Adipocyte (in vitro differentiated cells): Measurements from ENCODE around the gene SYT5.
"Not testable (repeated sequence)": the region's sequence is repeated elsewhere in the genome, so short reads cannot be mapped to it uniquely, and the experiment has no call there.

ENCODE experiments used
- DNase-seq: peaks from one replicate; pipeline ENCODE4 v3.0.0-alpha.2; 2015; ENCODE audit warnings: low read depth
- H3K27me3 ChIP-seq: replicated peaks from 2 replicates; pipeline ENCODE4 v1.7.0; 2013; ENCODE audit warnings: mild to moderate bottlenecking, low read length, moderate library complexity; ENCODE audit not compliant: control insufficient read depth, insufficient read depth
- H3K36me3 ChIP-seq: 2 replicates; pipeline ENCODE4 v1.7.0; 2013; ENCODE audit warnings: low read length, mild to moderate bottlenecking, moderate library complexity; ENCODE audit not compliant: control insufficient read depth, insufficient read depth, severe bottlenecking
- H3K4me1 ChIP-seq: 2 replicates; pipeline ENCODE4 v1.7.0; 2013; ENCODE audit warnings: mild to moderate bottlenecking, low read length, moderate library complexity; ENCODE audit not compliant: control insufficient read depth, insufficient read depth
- H3K4me3 ChIP-seq: 2 replicates; pipeline ENCODE4 v1.7.0; 2013; ENCODE audit warnings: mild to moderate bottlenecking, low read length, moderate library complexity
- H3K9ac ChIP-seq: 2 replicates; pipeline ENCODE4 v1.7.0; 2013; ENCODE audit warnings: mild to moderate bottlenecking, low read length, moderate library complexity
- H3K9me3 ChIP-seq: 2 replicates; pipeline ENCODE4 v1.7.0; 2013; ENCODE audit warnings: mild to moderate bottlenecking, low read length, moderate library complexity; ENCODE audit not compliant: control insufficient read depth

The SYT5 gene

GRCh38 chr19:55224038-55224665, 44.1 kb upstream of the SYT5 start:
- H3K4me3 ChIP-seq = no peak overlapping the region
- no peak overlapping the region for H3K9ac ChIP-seq
- no peaks in the 10 kb centered on the region for H3K9me3 ChIP-seq
- no peaks in the 10 kb centered on the region for H3K4me1 ChIP-seq
- no peaks in the 10 kb centered on the region for H3K27me3 ChIP-seq
- no peak for DNase-seq
- peaks cover 7% of the 10 kb centered on the region for H3K36me3 ChIP-seq

GRCh38 chr19:55223291-55224037, 43.4 kb upstream of the SYT5 start:
- H3K4me3 ChIP-seq = no peak overlapping the region
- no peak for DNase-seq
- peaks cover 7% of the 10 kb centered on the region for H3K36me3 ChIP-seq

GRCh38 chr19:55220525-55220924, 40.4 kb upstream of the SYT5 start:
- H3K27me3 ChIP-seq = no peaks in the 10 kb centered on the region
- DNase-seq = no peak
- H3K36me3 ChIP-seq = no peaks in the 10 kb centered on the region
- no peaks in the 10 kb centered on the region for H3K9me3 ChIP-seq
- no peak overlapping the region for H3K9ac ChIP-seq
- H3K4me3 ChIP-seq = no peak overlapping the region
- H3K4me1 ChIP-seq = peaks cover 8% of the 10 kb centered on the region

More at GRCh38 chr19:55223291-55224037, 43.4 kb upstream of the SYT5 start:
- no peak overlapping the region for H3K9ac ChIP-seq
- no peaks in the 10 kb centered on the region for H3K27me3 ChIP-seq
- no peaks in the 10 kb centered on the region for H3K9me3 ChIP-seq
- H3K4me1 ChIP-seq = no peaks in the 10 kb centered on the region

- peak; percentile 95 for DNase-seq
- peaks cover 8% of the 10 kb centered on the region for H3K9me3 ChIP-seq
- H3K27me3 ChIP-seq = no peaks in the 10 kb centered on the region
- peak overlapping the region; percentile 91 for H3K4me3 ChIP-seq
- H3K36me3 ChIP-seq = no peaks in the 10 kb centered on the region
- peak overlapping the region; percentile 88 for H3K9ac ChIP-seq
- peaks cover 8% of the 10 kb centered on the region for H3K4me1 ChIP-seq
Measured at GRCh38 chr19:55216461-55217198, 36.5 kb upstream of the SYT5 start.

- Histone ChIP-seq H3K4me1 (peaks cover 15% of the 10 kb centered on the region), H3K36me3 (no peaks in the 10 kb centered on the region), H3K27me3 (no peaks in the 10 kb centered on the region), H3K9me3 (peaks cover 8% of the 10 kb centered on the region), H3K4me3 (no peak overlapping the region), H3K9ac (no peak overlapping the region)
- DNase-seq = no peak
Measured at GRCh38 chr19:55213547-55213946, 33.5 kb upstream of the SYT5 start.

GRCh38 chr19:55212447-55212846, 32.4 kb upstream of the SYT5 start:
- H3K27me3 ChIP-seq = no peaks in the 10 kb centered on the region
- DNase-seq = no peak
- no peak overlapping the region for H3K4me3 ChIP-seq
- H3K9ac ChIP-seq = no peak overlapping the region
- peaks cover 15% of the 10 kb centered on the region for H3K4me1 ChIP-seq
- no peaks in the 10 kb centered on the region for H3K36me3 ChIP-seq
- peaks cover 8% of the 10 kb centered on the region for H3K9me3 ChIP-seq

GRCh38 chr19:55209693-55210472, 29.8 kb upstream of the SYT5 start:
- DNase-seq = peak; percentile 70
- Histone ChIP-seq H3K27me3 (no peaks in the 10 kb centered on the region), H3K4me1 (peaks cover 12% of the 10 kb centered on the region), H3K9ac (no peak overlapping the region), H3K36me3 (no peaks in the 10 kb centered on the region), H3K4me3 (no peak overlapping the region), H3K9me3 (peaks cover 8% of the 10 kb centered on the region)

- Histone ChIP-seq H3K4me3 (no peak within 1 kb of the TSS), H3K9me3 (peaks cover 8% of the 10 kb centered on the region), H3K4me1 (peaks cover 12% of the 10 kb centered on the region), H3K9ac (no peak within 1 kb of the TSS), H3K36me3 (no peaks in the 10 kb centered on the region), H3K27me3 (no peaks in the 10 kb centered on the region)
- no peak for DNase-seq
Measured at GRCh38 chr19:55208880-55209692, 29.0 kb upstream of the SYT5 start, which contains the start of gene PTPRH. TSS of gene PTPRH (minus strand) at chr19:55209501. CDS start at chr19:55209433, 68 bp downstream.

GRCh38 chr19:55206664-55207500, 26.8 kb upstream of the SYT5 start:
- Histone ChIP-seq H3K4me1 (peaks cover 12% of the 10 kb centered on the region), H3K9me3 (no peaks in the 10 kb centered on the region), H3K27me3 (no peaks in the 10 kb centered on the region), H3K36me3 (no peaks in the 10 kb centered on the region), H3K9ac (peak overlapping the region; percentile 64), H3K4me3 (peak overlapping the region; percentile 73)
- DNase-seq = peak; percentile 92

GRCh38 chr19:55202199-55202598, 22.1 kb upstream of the SYT5 start:
- not testable (repeated sequence) for H3K4me3 ChIP-seq, H3K4me1 ChIP-seq, H3K27me3 ChIP-seq, DNase-seq, H3K9me3 ChIP-seq, H3K36me3 ChIP-seq, H3K9ac ChIP-seq
